ENCODE data around the gene GALNT11. TPM values are rescaled to one million over a fixed set of nuclear protein-coding genes. Genes with fewer than 3 reads are reported as not detected.
"Not testable (repeated sequence)": the region's sequence is repeated elsewhere in the genome, so short reads cannot be mapped to it uniquely, and the experiment has no call there.

The GALNT11 gene
- total and polyA plus RNA-seq, 5 experiments from 2014 or later = 31.3 to 58.3 (median 52.1) TPM

- H3K27me3 Mint-ChIP-seq, DNase-seq, ATAC-seq, POLR2A ChIA-PET, H3K4me3 Mint-ChIP-seq: not testable (repeated sequence)
- Mint-ChIP-seq H3K4me1 (peaks cover 35 to 65% (median 45%) of the 10 kb centered on the region in 4 donors), H3K27ac (peak overlapping the region in 1 of 10 donors; percentile 68), H3K9me3 (peaks cover 0 to 21% (median 11%) of the 10 kb centered on the region in 9 donors), H3K36me3 (peaks cover 28 to 44% (median 35%) of the 10 kb centered on the region in 3 donors)
Measured at GRCh38 chr7:152063192-152063591, 37.7 kb downstream of the GALNT11 start.

DNA sequence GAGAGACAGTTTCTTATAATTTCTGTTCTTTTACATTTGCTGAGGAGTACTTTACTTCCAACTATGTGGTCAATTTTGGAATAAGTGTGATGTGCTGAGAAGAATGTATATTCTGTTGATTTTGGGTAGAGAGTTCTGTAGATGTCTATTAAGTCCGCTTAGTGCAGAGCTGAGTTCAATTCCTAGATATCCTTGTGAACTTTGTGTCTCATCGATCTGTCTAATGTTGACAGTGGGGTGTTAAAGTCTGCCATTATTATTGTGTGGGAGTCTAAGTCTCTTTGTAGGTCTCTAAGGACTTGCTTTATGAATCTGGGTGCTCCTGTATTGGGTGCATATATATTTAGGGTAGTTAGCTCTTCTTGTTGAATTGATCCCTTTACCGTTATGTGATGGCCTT, 38.3 kb downstream of the GALNT11 start:
- H3K4me1 Mint-ChIP-seq = peaks cover 37 to 66% (median 49%) of the 10 kb centered on the region in 4 donors
- DNase-seq, H3K4me3 Mint-ChIP-seq, POLR2A ChIA-PET, ATAC-seq, H3K27me3 Mint-ChIP-seq: not testable (repeated sequence)
- peak overlapping the region in 1 of 10 donors; percentile 68 for H3K27ac Mint-ChIP-seq
- H3K9me3 Mint-ChIP-seq = peaks cover 0 to 21% (median 11%) of the 10 kb centered on the region in 9 donors
- H3K36me3 Mint-ChIP-seq = peaks cover 28 to 41% (median 32%) of the 10 kb centered on the region in 3 donors

GRCh38 chr7:152065800-152066344, 40.4 kb downstream of the GALNT11 start:
- Mint-ChIP-seq H3K27ac (peak overlapping the region in 1 of 10 donors; percentile 63), H3K4me3 (peak overlapping the region in 1 of 10 donors; percentile 41), H3K4me1 (peaks cover 43 to 65% (median 55%) of the 10 kb centered on the region in 4 donors), H3K36me3 (peaks cover 25 to 35% (median 30%) of the 10 kb centered on the region in 3 donors), H3K9me3 (peaks cover 0 to 29% (median 17%) of the 10 kb centered on the region in 9 donors)
- ATAC-seq, H3K27me3 Mint-ChIP-seq, POLR2A ChIA-PET, DNase-seq: not testable (repeated sequence)

DNA sequence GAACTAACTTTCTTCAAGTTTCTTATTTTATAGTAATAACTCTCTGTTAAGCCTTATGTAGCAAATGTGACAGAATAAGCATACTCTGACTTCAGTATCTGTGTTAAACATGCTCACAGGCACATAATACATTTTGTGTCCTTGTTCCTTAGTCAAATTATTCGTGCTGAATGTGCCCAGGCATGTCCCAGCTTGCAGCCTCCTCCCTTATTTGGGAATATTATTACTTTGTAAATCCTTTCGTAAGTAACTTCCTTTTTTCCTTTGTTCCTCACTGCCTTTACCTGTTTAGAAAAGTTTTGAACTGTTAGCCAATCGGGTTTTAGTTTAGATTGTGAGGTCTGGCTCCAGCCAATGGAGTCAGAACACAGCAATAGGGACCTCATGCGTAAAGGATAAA, 46.9 kb downstream of the GALNT11 start:
- Mint-ChIP-seq H3K4me3 (no peak overlapping the region), H3K9me3 (peaks cover 0 to 11% (median 7%) of the 10 kb centered on the region in 9 donors), H3K36me3 (peaks cover 9 to 11% (median 9%) of the 10 kb centered on the region in 3 donors), H3K27ac (no peak overlapping the region), H3K4me1 (peaks cover 33 to 62% (median 43%) of the 10 kb centered on the region in 4 donors), H3K27me3 (no peaks in the 10 kb centered on the region)
- POLR2A ChIA-PET = no interaction called here
- DNase-seq = no peak
- ATAC-seq = no peak

DNA sequence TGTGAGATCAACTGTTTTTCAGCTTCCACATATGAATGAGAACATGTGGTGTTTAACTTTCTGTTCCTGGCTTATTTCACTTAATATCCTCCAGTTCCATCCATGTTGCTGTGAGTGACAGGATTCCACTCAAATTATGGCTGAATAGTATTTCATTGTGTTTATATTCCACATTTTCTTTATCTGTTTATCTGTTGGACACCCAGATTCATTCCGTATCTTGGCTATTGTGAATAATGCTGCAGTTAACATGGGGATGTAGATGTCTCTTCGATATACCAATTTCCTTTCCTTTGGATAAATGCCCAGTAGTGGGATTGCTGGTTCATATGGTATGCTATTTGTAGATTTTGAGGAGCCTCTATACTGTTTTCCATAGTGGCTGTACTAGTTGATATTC, 47.9 kb downstream of the GALNT11 start:
- Mint-ChIP-seq H3K27me3 (no peaks in the 10 kb centered on the region), H3K4me1 (peaks cover 33 to 62% (median 42%) of the 10 kb centered on the region in 4 donors), H3K36me3 (peaks cover 7 to 9% (median 8%) of the 10 kb centered on the region in 3 donors), H3K27ac (no peak overlapping the region), H3K9me3 (peaks cover 0 to 10% (median 6%) of the 10 kb centered on the region in 9 donors), H3K4me3 (no peak overlapping the region)
- no peak for DNase-seq
- no peak for ATAC-seq
- POLR2A ChIA-PET = no interaction called here

DNA sequence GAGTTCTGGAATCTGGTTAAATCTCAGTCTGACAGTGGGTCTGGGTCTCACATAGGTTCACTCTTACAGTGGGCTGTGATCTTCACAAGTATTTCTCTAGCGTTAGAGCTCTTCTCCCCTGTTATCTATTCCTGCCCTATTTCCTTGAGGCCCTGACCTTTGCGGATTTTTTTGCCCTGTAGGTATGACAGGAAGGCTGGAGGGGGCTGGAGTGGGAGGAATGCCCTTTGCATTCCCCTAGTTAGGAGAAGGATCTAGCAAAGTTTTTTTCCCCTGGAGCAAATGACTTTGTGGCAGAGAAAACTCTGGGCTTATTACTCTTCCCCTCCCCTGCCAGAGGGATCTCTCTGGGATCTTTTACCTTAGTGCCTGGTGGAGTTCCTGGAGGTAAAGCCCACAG, 49.2 kb downstream of the GALNT11 start:
- peak overlapping the region in 4 of 10 donors; percentile 7 to 56 (median 16) for H3K27ac Mint-ChIP-seq
- peaks cover 0 to 10% (median 6%) of the 10 kb centered on the region in 9 donors for H3K9me3 Mint-ChIP-seq
- POLR2A ChIA-PET = no interaction called here
- no peak overlapping the region for H3K4me3 Mint-ChIP-seq
- no peaks in the 10 kb centered on the region for H3K27me3 Mint-ChIP-seq
- DNase-seq = no peak
- H3K4me1 Mint-ChIP-seq = peaks cover 38 to 64% (median 49%) of the 10 kb centered on the region in 4 donors
- ATAC-seq = no peak
- peaks cover 7 to 13% (median 10%) of the 10 kb centered on the region in 3 donors for H3K36me3 Mint-ChIP-seq

- H3K27ac Mint-ChIP-seq = peak overlapping the region in 1 of 10 donors; percentile 7
- H3K27me3 Mint-ChIP-seq, H3K4me3 Mint-ChIP-seq, DNase-seq, H3K9me3 Mint-ChIP-seq, POLR2A ChIA-PET, ATAC-seq: not testable (repeated sequence)
- H3K4me1 Mint-ChIP-seq = peaks cover 37 to 61% (median 48%) of the 10 kb centered on the region in 4 donors
- H3K36me3 Mint-ChIP-seq = peaks cover 4 to 11% (median 8%) of the 10 kb centered on the region in 3 donors
Measured at GRCh38 chr7:152075379-152075778, 49.9 kb downstream of the GALNT11 start.

DNA sequence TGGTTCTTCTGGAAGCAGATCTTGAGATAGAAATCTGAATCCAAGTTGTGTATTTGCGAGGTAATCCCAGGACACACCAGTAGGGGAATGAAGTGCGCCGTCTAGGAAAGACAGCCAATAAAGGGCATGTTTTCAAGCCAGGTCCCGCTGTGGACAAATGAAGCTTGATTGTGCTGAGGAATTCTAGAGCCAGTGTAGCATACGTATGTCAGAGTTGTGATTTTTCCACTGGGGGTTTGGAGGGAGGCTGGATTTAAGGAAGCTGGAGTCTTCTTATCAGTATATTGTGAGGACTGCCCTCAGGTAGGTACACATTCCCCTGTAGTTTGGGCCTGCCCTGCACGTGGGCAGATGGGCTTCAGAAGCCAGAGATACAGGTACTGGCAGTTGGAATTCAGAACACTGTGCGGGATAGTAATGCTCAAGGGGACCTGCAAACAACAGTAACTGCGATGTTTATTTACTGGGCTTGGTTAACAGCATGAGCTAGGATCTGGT, 50.9 kb downstream of the GALNT11 start:
- peak in 3 of 10 donors; percentile 6 to 15 (median 8) for DNase-seq
- Mint-ChIP-seq H3K9me3 (no peaks in the 10 kb centered on the region), H3K36me3 (peaks cover 0 to 9% (median 9%) of the 10 kb centered on the region in 3 donors), H3K4me1 (peaks cover 33 to 60% (median 46%) of the 10 kb centered on the region in 4 donors), H3K27me3 (no peaks in the 10 kb centered on the region), H3K27ac (peak overlapping the region in 3 of 10 donors; percentile 49 to 65 (median 58)), H3K4me3 (no peak overlapping the region)
- POLR2A ChIA-PET = no interaction called here
- ATAC-seq = peak in 1 of 2 donors; percentile 38

GRCh38 chr7:152076940-152077933, 51.8 kb downstream of the GALNT11 start:
- peak overlapping the region in 1 of 10 donors; percentile 22 for H3K4me3 Mint-ChIP-seq
- no peak for ATAC-seq
- H3K36me3 Mint-ChIP-seq = peaks cover 3 to 16% (median 15%) of the 10 kb centered on the region in 3 donors
- POLR2A ChIA-PET = no interaction called here
- no peaks in the 10 kb centered on the region for H3K27me3 Mint-ChIP-seq
- DNase-seq = no peak
- peaks cover 34 to 63% (median 47%) of the 10 kb centered on the region in 4 donors for H3K4me1 Mint-ChIP-seq
- peak overlapping the region in 4 of 10 donors; percentile 48 to 86 (median 60) for H3K27ac Mint-ChIP-seq
- peaks cover 0 to 4% (median 0%) of the 10 kb centered on the region in 9 donors for H3K9me3 Mint-ChIP-seq

DNA sequence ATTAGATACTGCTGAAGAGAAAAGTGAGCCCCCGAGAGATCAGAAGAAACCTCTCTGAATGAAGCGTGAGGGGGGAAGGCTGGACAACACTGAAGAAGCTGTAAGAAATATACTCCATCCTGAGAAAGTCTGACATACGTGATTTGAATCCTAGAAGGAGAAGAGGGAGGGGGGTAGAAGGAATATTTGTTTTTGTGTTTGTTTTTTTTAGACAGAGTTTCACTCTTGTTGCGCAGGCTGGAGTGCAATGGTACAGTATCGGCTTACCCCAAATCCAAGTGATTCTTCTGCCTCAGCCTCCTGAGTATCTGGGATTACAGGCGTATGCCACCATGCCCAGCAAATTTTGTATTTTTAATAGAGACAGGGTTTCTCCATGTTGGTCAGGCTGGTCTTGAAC, 52.6 kb downstream of the GALNT11 start:
- ATAC-seq = no peak
- Mint-ChIP-seq H3K4me3 (peak overlapping the region in 1 of 10 donors; percentile 22), H3K27me3 (no peaks in the 10 kb centered on the region), H3K27ac (peak overlapping the region in 3 of 10 donors; percentile 33 to 76 (median 48)), H3K4me1 (peaks cover 33 to 62% (median 46%) of the 10 kb centered on the region in 4 donors), H3K36me3 (peaks cover 6 to 22% (median 19%) of the 10 kb centered on the region in 3 donors), H3K9me3 (peaks cover 0 to 4% (median 0%) of the 10 kb centered on the region in 9 donors)
- no peak for DNase-seq
- POLR2A ChIA-PET = no interaction called here

- POLR2A ChIA-PET = no interaction called here
- H3K4me1 Mint-ChIP-seq = peaks cover 32 to 62% (median 40%) of the 10 kb centered on the region in 4 donors
- peak overlapping the region in 1 of 10 donors; percentile 2 for H3K4me3 Mint-ChIP-seq
- no peaks in the 10 kb centered on the region for H3K27me3 Mint-ChIP-seq
- no peak overlapping the region for H3K27ac Mint-ChIP-seq
- DNase-seq = no peak
- peaks cover 6 to 24% (median 22%) of the 10 kb centered on the region in 3 donors for H3K36me3 Mint-ChIP-seq
- no peak for ATAC-seq
- peaks cover 0 to 4% (median 0%) of the 10 kb centered on the region in 9 donors for H3K9me3 Mint-ChIP-seq
Measured at GRCh38 chr7:152078786-152079185, 53.3 kb downstream of the GALNT11 start.

DNA sequence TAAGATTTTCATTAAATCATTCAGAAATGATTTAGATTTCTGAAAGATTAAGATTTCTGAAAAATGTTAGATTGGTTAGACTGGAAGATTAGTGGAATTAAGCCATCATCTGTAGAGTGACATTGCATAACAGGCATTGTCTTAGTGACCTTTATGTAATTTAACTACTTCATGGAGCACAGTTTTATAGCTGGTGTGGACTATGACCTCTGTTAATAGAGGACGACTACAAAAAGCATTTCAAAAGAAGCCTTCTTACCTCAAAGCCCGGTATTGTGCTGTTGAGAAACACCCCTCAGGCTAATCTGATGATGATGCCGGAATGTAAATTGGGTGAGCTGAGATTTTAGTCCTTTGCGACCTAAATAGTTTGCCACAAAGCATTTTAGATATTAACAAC, 55.6 kb downstream of the GALNT11 start:
- peaks cover 28 to 60% (median 37%) of the 10 kb centered on the region in 4 donors for H3K4me1 Mint-ChIP-seq
- peaks cover 18 to 33% (median 32%) of the 10 kb centered on the region in 3 donors for H3K36me3 Mint-ChIP-seq

More for the DNA sequence above, 55.6 kb downstream of the GALNT11 start:
- no peak for ATAC-seq
- H3K4me3 Mint-ChIP-seq = no peak overlapping the region
- H3K27ac Mint-ChIP-seq = no peak overlapping the region
- no peak for DNase-seq
- peaks cover 0 to 4% (median 0%) of the 10 kb centered on the region in 9 donors for H3K9me3 Mint-ChIP-seq
- POLR2A ChIA-PET = no interaction called here
- H3K27me3 Mint-ChIP-seq = no peaks in the 10 kb centered on the region

Measured in naive thymus-derived CD8-positive, alpha-beta T cell (primary cell).